ENCODE results near the gene PAM.

PAM gene

GRCh38 chr5:102796498-102796897 lies 41.4 kb downstream of the PAM start:
- H3K4me3 ChIP-seq (replicated peaks; ENCODE audit: low read depth, low read length): no peak overlapping the region
- DNase-seq (ENCODE audit: extremely low read depth, low read depth): no peak

DNA sequence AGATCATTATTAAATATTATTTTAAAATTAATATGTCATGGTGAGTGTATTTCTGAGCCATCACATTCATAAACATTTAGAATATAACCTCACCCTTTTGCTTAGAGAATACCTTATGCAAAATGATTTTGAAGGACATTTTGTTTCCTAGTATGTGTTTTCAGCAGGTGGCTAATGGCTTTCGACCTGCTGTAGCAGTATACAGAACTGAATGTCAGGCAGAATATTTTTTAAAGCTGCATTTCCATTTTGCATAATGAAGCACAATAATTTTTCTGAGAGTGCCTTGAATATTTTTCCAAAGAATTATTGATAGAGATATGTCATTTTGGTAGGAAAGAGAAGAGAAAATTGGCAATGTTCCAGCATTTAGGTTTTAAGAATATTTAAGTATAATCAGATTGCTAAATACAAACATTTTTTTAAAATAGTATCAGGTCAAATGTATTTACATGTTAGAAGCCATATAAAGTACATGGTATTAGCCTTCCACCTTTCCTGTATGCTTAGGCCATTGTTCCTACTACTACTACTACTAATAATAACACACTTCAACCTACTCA lies 42.3 kb downstream of the PAM start:
- H3K4me3 ChIP-seq (replicated peaks; ENCODE audit: low read depth, low read length): no peak overlapping the region
- no peak for TF ChIP-seq CTCF (IDR thresholded peaks at IDR 0.05; ENCODE audit: low read depth, low read length, missing control alignments)
- DNase-seq (ENCODE audit: extremely low read depth, low read depth): no peak

More at GRCh38 chr5:102796498-102796897, 41.4 kb downstream of the PAM start:
- no peak for TF ChIP-seq CTCF (IDR thresholded peaks at IDR 0.05; ENCODE audit: low read depth, low read length, missing control alignments)

DNA sequence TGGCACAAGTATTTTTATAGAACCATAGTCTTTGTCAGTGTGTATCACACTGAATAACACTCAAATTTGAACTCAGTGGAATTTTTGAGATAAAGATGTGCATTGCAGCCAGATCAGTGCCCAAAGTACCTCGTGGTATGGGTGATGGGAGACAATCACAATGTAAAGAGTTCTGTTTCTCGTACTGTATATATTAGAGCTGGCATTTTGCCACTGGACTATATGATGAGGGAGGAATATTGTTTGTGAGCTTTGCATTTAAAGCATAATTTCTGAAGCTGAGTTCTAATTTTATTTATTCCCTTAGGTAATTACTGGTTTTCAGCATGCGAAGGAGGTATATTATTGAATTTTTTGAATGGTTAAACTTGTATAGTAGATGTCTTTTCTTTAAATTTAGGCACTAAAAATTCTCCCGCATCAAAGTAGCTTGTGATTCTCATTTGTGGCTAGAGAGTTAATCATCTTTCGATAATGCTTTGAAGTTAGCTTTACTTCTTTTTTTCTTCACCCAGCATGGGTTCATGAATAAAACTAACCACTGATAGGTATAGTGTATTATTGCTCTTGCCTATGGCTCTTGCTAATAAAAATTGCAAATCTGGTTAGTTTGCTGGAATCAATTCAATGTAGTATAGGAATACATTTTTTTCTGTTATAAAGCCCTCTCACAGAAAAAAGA lies 43.1 kb downstream of the PAM start:
- no peak for TF ChIP-seq CTCF (IDR thresholded peaks at IDR 0.05; ENCODE audit: low read depth, low read length, missing control alignments)
- no peak for DNase-seq (ENCODE audit: extremely low read depth, low read depth)

GRCh38 chr5:102799017-102799416 lies 43.9 kb downstream of the PAM start:
- DNase-seq (ENCODE audit: extremely low read depth, low read depth): no peak
- TF ChIP-seq CTCF (IDR thresholded peaks at IDR 0.05; ENCODE audit: low read depth, low read length, missing control alignments): no peak

More for the DNA sequence above, 43.1 kb downstream of the PAM start:
- H3K4me3 ChIP-seq (replicated peaks; ENCODE audit: low read depth, low read length): no peak overlapping the region

GRCh38 chr5:102800427-102800826 lies 45.3 kb downstream of the PAM start:
- no peak overlapping the region for H3K4me3 ChIP-seq (replicated peaks; ENCODE audit: low read depth, low read length)
- DNase-seq (ENCODE audit: extremely low read depth, low read depth): no peak
- TF ChIP-seq CTCF (IDR thresholded peaks at IDR 0.05; ENCODE audit: low read depth, low read length, missing control alignments): no peak

More at GRCh38 chr5:102799017-102799416, 43.9 kb downstream of the PAM start:
- H3K4me3 ChIP-seq (replicated peaks; ENCODE audit: low read depth, low read length): no peak overlapping the region

GRCh38 chr5:102801371-102801770 lies 46.3 kb downstream of the PAM start:
- no peak overlapping the region for H3K4me3 ChIP-seq (replicated peaks; ENCODE audit: low read depth, low read length)
- DNase-seq (ENCODE audit: extremely low read depth, low read depth): no peak
- TF ChIP-seq CTCF (IDR thresholded peaks at IDR 0.05; ENCODE audit: low read depth, low read length, missing control alignments): no peak
